Muscle layer of colon (tissue), 2 donors: ENCODE measurements around the gene CCDC88A.
"Not testable (repeated sequence)": the region's sequence is repeated elsewhere in the genome, so short reads cannot be mapped to it uniquely, and the experiment has no call there.

Experiments used
- H3K27ac ChIP-seq: one replicate; pipeline ENCODE4 v1.7.0; 2013; ENCODE audit warnings: low read depth, mild to moderate bottlenecking, low read length, moderate library complexity
- H3K27me3 ChIP-seq, 2 donors: one replicate each; pipeline ENCODE4 v1.7.0; 2013; ENCODE audit warnings: low read length in 2 of 2, mild to moderate bottlenecking in 2 of 2; ENCODE audit not compliant: insufficient read depth in 2 of 2, control insufficient read depth in 1 of 2
- H3K36me3 ChIP-seq: one replicate; pipeline ENCODE4 v1.7.0; 2013; ENCODE audit warnings: mild to moderate bottlenecking, low read length; ENCODE audit not compliant: insufficient read depth
- H3K4me1 ChIP-seq: one replicate; pipeline ENCODE4 v1.7.0; 2013; ENCODE audit warnings: mild to moderate bottlenecking, low read length; ENCODE audit not compliant: insufficient read depth
- H3K4me3 ChIP-seq, 2 donors: one replicate each; pipeline ENCODE4 v1.7.0; 2013; ENCODE audit warnings: low read length in 2 of 2, low read depth in 1 of 2, mild to moderate bottlenecking in 1 of 2, moderate library complexity in 1 of 2
- H3K9ac ChIP-seq: one replicate; pipeline ENCODE4 v1.7.0; 2013; ENCODE audit warnings: low read length
- H3K9me3 ChIP-seq: one replicate; pipeline ENCODE4 v1.7.0; 2013; ENCODE audit warnings: mild to moderate bottlenecking, low read length
- donor health status: abdominal sarcoma.
- donor health status: Adenocarcinoma of cecum.

The CCDC88A gene

DNA sequence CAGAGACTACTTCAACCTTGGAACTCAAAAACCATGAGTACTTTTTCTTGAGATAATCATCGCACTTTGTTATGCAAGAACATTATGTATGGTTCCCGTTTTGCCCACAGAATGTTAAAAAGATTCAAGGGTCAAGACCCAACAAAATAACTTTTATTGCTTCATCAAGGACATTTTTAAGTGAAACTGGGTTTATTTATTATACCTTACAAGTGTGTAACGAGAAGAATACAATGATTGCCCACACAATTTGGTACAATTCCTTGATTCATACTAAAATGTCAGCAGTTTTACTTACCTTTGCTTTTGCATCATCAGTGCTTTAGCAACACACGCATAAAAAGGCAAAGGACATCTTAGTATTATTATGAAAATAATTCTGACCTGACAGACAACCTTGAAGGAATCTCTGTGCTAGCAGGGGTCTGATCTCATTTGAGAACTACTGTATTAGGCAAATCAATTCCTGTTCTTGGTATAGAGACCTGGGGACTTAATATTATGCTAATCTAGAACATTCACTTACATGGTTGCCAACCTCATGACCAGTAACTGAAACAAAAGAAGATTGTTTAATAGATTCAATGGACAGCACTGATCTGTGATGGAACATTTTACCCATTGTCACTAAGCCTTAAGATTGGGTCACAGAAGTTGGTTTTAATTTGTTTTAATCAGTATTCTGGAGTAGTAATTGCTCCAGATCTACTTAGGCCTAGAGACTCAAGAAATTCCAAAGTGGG is 16.2 kb downstream of the CCDC88A start:
- Histone ChIP-seq H3K27me3 (no peaks in the 10 kb centered on the region), H3K9me3 (no peaks in the 10 kb centered on the region), H3K4me1 (no peaks in the 10 kb centered on the region), H3K9ac (no peak overlapping the region), H3K27ac (no peak overlapping the region), H3K36me3 (peaks cover 7% of the 10 kb centered on the region), H3K4me3 (no peak overlapping the region)

DNA sequence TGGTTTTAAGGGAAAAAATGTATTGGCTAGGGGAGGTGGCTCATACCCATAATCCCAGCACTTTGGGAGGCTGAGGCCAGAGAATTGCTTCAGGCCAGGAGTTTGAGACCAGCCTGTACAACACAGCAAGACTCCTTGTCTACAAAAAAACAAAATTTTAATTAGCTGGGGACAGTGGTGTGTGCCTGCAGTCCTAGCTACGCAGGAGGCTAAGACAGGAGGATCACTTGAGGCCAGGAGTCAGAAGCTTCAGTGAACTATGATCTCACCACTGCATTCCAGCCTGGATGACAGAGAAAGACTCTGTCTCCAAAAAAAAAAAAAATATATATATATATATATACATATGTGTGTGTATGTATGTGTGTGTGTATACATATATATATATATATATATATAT is 18.5 kb downstream of the CCDC88A start:
- Histone ChIP-seq H3K4me3 (no peak overlapping the region), H3K27ac (no peak overlapping the region), H3K4me1 (no peaks in the 10 kb centered on the region), H3K9ac (no peak overlapping the region), H3K9me3 (no peaks in the 10 kb centered on the region), H3K27me3 (no peaks in the 10 kb centered on the region), H3K36me3 (peaks cover 7% of the 10 kb centered on the region)

GRCh38 chr2:55400332-55400731 is 19.3 kb downstream of the CCDC88A start:
- H3K9me3 ChIP-seq, result no peaks in the 10 kb centered on the region
- H3K36me3 ChIP-seq, result peaks cover 5% of the 10 kb centered on the region
- no peaks in the 10 kb centered on the region for H3K4me1 ChIP-seq
- no peak overlapping the region for H3K4me3 ChIP-seq
- H3K27me3 ChIP-seq, result no peaks in the 10 kb centered on the region
- no peak overlapping the region for H3K9ac ChIP-seq
- H3K27ac ChIP-seq, result no peak overlapping the region

DNA sequence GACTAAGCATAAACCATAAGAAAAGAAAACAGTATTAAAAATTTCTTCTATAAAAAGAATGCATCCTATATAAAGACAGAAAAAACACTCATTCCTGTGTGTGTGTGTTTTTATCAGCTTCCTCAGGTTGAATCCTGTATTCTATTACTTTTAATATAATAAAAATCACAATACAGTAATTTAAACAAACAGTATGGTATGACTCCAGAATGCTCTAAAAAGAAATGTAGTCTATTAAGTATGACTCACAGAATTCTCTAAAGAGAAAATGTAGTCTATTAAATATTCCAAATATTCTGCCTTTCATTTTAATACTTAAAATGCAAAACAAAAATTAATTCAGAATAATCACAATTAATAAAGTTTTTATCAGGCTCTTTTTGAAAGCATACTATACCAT is 19.8 kb downstream of the CCDC88A start:
- H3K9ac ChIP-seq, result no peak overlapping the region
- no peaks in the 10 kb centered on the region for H3K36me3 ChIP-seq
- no peak overlapping the region for H3K27ac ChIP-seq
- H3K4me3 ChIP-seq, result no peak overlapping the region
- no peaks in the 10 kb centered on the region for H3K4me1 ChIP-seq
- no peaks in the 10 kb centered on the region for H3K9me3 ChIP-seq
- no peaks in the 10 kb centered on the region for H3K27me3 ChIP-seq

DNA sequence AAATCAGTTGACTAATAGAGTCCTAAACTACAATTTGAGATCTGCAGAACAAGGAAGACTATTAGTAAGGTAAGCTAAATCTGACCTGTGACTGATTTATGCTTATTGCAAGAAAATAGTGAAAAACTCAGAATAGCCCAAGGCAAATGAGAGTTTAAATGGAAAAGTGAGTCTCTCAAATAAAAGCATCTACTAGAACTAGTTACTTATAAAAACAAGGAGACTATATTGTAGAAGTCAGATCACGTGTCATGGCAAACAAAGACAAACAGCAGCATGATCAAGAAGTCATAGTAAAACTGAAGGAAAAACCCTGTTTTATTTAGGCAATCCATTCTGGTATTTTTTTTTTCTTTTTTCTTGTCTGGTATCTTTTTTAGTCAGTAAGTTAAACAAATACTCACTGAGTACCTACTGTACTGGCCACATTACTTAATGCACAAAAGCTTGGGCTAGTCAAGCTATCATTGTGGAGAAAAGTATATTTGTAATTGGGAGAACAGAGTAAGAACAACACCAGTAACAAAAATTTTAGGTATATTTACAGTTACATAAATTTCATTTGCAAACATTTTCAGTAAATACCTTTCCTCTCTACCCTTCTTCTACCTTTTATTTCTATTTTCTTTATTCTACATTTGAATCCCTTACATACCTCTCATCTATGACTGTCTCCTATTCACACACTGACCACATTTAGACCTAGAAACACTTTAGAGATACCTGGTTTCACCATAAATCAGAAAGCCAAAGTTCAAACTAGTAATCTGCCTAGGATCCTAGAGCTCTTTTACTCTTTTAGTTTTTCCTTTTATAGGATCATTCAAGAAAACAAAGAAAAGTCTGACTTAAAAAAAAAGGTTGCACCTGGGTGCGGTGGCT is 23.7 kb downstream of the CCDC88A start:
- no peak overlapping the region for H3K4me3 ChIP-seq
- H3K36me3 ChIP-seq, result no peaks in the 10 kb centered on the region
- H3K9ac ChIP-seq, result no peak overlapping the region
- H3K4me1 ChIP-seq, result no peaks in the 10 kb centered on the region
- no peaks in the 10 kb centered on the region for H3K27me3 ChIP-seq
- no peak overlapping the region for H3K27ac ChIP-seq
- H3K9me3 ChIP-seq, result no peaks in the 10 kb centered on the region

DNA sequence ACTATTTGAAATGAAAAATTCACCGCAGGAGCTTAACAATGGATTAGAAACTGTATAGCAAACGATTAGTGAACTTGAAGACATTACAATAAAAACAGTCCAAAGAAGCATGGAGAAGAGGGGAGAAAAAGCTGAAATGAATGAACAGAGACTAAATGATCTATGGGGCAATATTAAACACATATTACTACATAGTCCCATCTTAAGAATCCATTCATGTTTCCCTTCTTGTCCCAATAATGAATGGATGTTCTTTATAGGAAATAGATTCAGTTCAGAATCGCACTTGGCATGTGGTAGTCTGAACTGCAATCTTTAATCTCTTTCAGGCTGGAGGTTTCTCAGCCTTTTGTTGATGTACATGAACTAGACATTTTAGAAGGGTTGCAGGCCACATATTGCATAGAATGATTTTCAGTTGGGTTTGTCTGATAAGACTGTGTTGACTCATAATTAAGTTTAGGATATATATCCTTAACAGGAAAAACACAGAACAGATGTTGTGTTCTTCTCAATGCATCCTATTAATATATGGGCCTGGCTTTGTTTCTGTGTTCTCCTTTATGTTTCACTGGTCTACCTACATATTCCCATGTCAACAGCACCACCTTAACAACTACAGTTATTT is 27.9 kb downstream of the CCDC88A start:
- Histone ChIP-seq H3K27ac (no peak overlapping the region), H3K9me3 (no peaks in the 10 kb centered on the region), H3K27me3 (no peaks in the 10 kb centered on the region), H3K4me1 (no peaks in the 10 kb centered on the region), H3K36me3 (no peaks in the 10 kb centered on the region), H3K4me3 (no peak overlapping the region), H3K9ac (no peak overlapping the region)

- Histone ChIP-seq H3K9ac (no peak overlapping the region), H3K27ac (no peak overlapping the region), H3K27me3 (no peaks in the 10 kb centered on the region), H3K4me3 (no peak overlapping the region), H3K4me1 (no peaks in the 10 kb centered on the region), H3K9me3 (no peaks in the 10 kb centered on the region), H3K36me3 (no peaks in the 10 kb centered on the region)
These were observed 28.5 kb downstream of the CCDC88A start for GRCh38 chr2:55391155-55391554.

DNA sequence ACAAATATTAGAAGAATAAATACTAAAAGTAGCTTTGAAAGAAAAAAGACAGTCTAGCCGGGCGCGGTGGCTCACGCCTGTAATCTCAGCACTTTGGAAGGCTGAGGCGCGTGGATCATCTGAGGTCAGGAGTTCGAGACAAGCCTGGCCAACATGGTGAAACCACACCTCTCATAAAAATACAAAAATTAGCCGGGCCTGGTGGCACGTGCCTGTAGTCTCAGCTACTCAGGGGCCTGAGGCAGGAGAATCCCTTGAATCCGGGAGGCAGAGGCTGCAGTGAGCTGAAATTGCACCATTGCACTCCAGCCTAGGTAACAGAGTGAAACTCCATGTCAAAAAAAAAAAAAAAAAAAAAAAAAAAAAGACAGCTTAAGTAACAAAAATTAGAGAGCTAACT is 34.1 kb downstream of the CCDC88A start:
- not testable (repeated sequence) for H3K27ac ChIP-seq, H3K4me3 ChIP-seq, H3K4me1 ChIP-seq, H3K36me3 ChIP-seq, H3K9ac ChIP-seq, H3K9me3 ChIP-seq, H3K27me3 ChIP-seq

DNA sequence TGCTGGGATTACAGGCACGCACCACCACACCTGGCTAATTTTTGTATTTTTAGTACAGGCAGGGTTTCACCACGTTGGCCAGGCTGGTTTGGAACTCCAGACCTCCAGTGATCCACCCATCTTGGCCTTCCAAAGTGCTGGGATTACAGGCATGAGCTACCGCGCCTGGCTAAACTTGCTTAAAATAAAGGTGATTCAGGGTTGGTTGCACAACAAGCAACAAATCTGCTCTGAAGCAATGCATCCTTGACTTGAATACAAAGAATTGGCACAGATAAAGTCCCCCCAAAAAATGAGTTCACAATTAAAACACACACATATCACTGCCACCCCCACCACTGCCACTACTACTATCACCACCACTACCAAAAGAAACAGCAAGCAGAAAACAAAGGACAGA is 34.9 kb downstream of the CCDC88A start:
- no peak overlapping the region for H3K9ac ChIP-seq
- no peaks in the 10 kb centered on the region for H3K4me1 ChIP-seq
- no peak overlapping the region for H3K4me3 ChIP-seq
- H3K27ac ChIP-seq, result no peak overlapping the region
- H3K36me3 ChIP-seq, result no peaks in the 10 kb centered on the region
- no peaks in the 10 kb centered on the region for H3K27me3 ChIP-seq
- H3K9me3 ChIP-seq, result no peaks in the 10 kb centered on the region

DNA sequence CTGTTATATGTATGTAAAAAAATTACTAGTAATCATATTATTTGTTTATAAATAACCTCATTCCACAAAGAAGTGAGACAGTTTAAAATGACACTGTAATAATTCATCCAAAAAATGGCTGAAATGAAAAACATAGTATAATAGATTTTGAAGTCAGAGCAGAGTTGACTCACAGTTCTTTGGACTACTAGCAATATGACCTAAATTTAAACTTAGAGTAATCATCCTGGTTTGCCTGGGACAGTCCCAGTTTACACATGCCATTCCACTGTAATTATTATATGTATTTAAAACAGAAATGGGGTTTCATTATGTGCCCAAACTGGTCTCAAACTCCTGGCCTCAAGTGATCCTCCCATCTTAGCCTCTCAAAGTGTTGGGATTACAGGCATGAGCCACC is 48.3 kb downstream of the CCDC88A start:
- no peaks in the 10 kb centered on the region for H3K27me3 ChIP-seq
- no peaks in the 10 kb centered on the region for H3K36me3 ChIP-seq
- no peak overlapping the region for H3K9ac ChIP-seq
- H3K4me1 ChIP-seq, result no peaks in the 10 kb centered on the region
- no peak overlapping the region for H3K27ac ChIP-seq
- H3K4me3 ChIP-seq, result no peak overlapping the region
- H3K9me3 ChIP-seq, result no peaks in the 10 kb centered on the region

GRCh38 chr2:55370208-55370607 is 49.4 kb downstream of the CCDC88A start:
- Histone ChIP-seq H3K36me3 (no peaks in the 10 kb centered on the region), H3K4me1 (no peaks in the 10 kb centered on the region), H3K9ac (no peak overlapping the region), H3K4me3 (no peak overlapping the region), H3K9me3 (no peaks in the 10 kb centered on the region), H3K27ac (no peak overlapping the region), H3K27me3 (no peaks in the 10 kb centered on the region)
